Measurements from ENCODE around the gene TUBGCP5.

- TF ChIP-seq ATF2 (CRISPR knock-in tag; IDR thresholded peaks at IDR 0.05; ENCODE audit: borderline replicate concordance, low read depth) = no peak
- no peak for TF ChIP-seq CTCF (IDR thresholded peaks at IDR 0.05)
- TF ChIP-seq CREM (CRISPR knock-in tag; IDR thresholded peaks at IDR 0.05) = no peak
- no peak for TF ChIP-seq ZNF138 (CRISPR knock-in tag; conservative IDR thresholded peaks at IDR 0.05)
- no peak for TF ChIP-seq E2F4 (CRISPR knock-in tag; IDR thresholded peaks at IDR 0.05; ENCODE audit: borderline replicate concordance, low read depth)
- TF ChIP-seq ZNF416 (CRISPR knock-in tag; IDR thresholded peaks at IDR 0.05) = no peak
Measured at GRCh38 chr15:23067416-23067815, 28.0 kb upstream of the TUBGCP5 start.

Measured in WTC11 (cell line).